HEK293 (cell line): ENCODE measurements around the gene CMTM4.

Experiments used
- CTCF ChIA-PET: fragments of 350-600 bp; formaldehyde crosslinking; extraction: SDS; loops from one replicate; lab custom pipeline; 2021; ENCODE audit warnings: antibody characterized with exemption; lab: Yijun Ruan, JAX
- POLR2A ChIA-PET: fragments of 300-600 bp; formaldehyde crosslinking; extraction: SDS; loops from one replicate; lab custom pipeline; 2020; ENCODE audit warnings: antibody characterized with exemption, inconsistent platforms; lab: Yijun Ruan, JAX
- H3K27ac ChIP-seq: fragments of 200-500 bp; sonication (Bioruptor generic); 2 replicates; pipeline ENCODE4 v1.5.1; 2014; ENCODE audit warnings: low read depth, low read length, control low read depth, inconsistent platforms; ENCODE audit errors: extremely low read depth
- H3K36me3 ChIP-seq, 2 experiments: fragments of 200-500 bp in 1 of 2; sonication (Bioruptor generic) in 1 of 2; 1 replicate in 1 of 2; 2 replicates in 1 of 2; pipeline ENCODE4 v1.5.1; 2014 to 2017; ENCODE audit warnings: inconsistent platforms in 2 of 2, low read length in 2 of 2; ENCODE audit not compliant: control insufficient read depth in 2 of 2, insufficient read depth in 1 of 2
- H3K4me1 ChIP-seq: fragments of 200-500 bp; sonication (Bioruptor generic); 2 replicates; pipeline ENCODE4 v1.5.1; 2014; ENCODE audit warnings: mild to moderate bottlenecking, low read length, inconsistent platforms; ENCODE audit not compliant: control insufficient read depth, insufficient read depth
- H3K4me3 ChIP-seq: 2 replicates; pipeline ENCODE4 v1.5.1; 2011; ENCODE audit warnings: low read depth, mild to moderate bottlenecking, control low read depth, low read length, moderate library complexity
- H3K9me3 ChIP-seq: fragments of 200-500 bp; sonication (Bioruptor generic); 2 replicates; pipeline ENCODE4 v1.5.1; 2014; ENCODE audit warnings: low read depth, low read length, inconsistent platforms; ENCODE audit not compliant: control insufficient read depth, insufficient read depth
- IKZF3 ChIP-seq: fragments of 450-650 bp; IDR thresholded peaks from 2 replicates; pipeline ENCODE4 v1.5.0; 2018; ENCODE audit warnings: missing biosample characterization, mild to moderate bottlenecking, missing genetic modification characterization, moderate library complexity
- INSM2 ChIP-seq: fragments of 450-650 bp; formaldehyde crosslinking; IDR thresholded peaks from 2 replicates; pipeline ENCODE4 v1.5.1; 2016; ENCODE audit warnings: missing biosample characterization, missing genetic modification characterization
- KLF1 ChIP-seq: fragments of 450-650 bp; formaldehyde crosslinking; IDR thresholded peaks from 2 replicates; pipeline ENCODE4 v1.5.1; 2016; ENCODE audit warnings: missing biosample characterization, missing genetic modification characterization
- KLF17 ChIP-seq: fragments of 450-650 bp; formaldehyde crosslinking; IDR thresholded peaks from 2 replicates; pipeline ENCODE4 v1.5.1; 2016; ENCODE audit warnings: missing biosample characterization, missing genetic modification characterization
- OSR2 ChIP-seq: fragments of 450-650 bp; formaldehyde crosslinking; IDR thresholded peaks from 2 replicates; pipeline ENCODE4 v1.5.1; 2016; ENCODE audit warnings: missing biosample characterization, missing genetic modification characterization
- PRDM10 ChIP-seq: fragments of 450-650 bp; formaldehyde crosslinking; IDR thresholded peaks from 2 replicates; pipeline ENCODE4 v1.5.1; 2016; ENCODE audit warnings: missing biosample characterization, missing genetic modification characterization
- PRDM4 ChIP-seq: fragments of 450-650 bp; formaldehyde crosslinking; IDR thresholded peaks from 2 replicates; pipeline ENCODE4 v1.5.1; 2017; ENCODE audit warnings: missing biosample characterization, missing genetic modification characterization
- SCRT2 ChIP-seq: fragments of 450-650 bp; formaldehyde crosslinking; IDR thresholded peaks from 2 replicates; pipeline ENCODE4 v1.5.1; 2016; ENCODE audit warnings: missing biosample characterization, missing genetic modification characterization
- SP7 ChIP-seq: fragments of 450-650 bp; formaldehyde crosslinking; IDR thresholded peaks from 2 replicates; pipeline ENCODE4 v1.5.1; 2016; ENCODE audit warnings: missing biosample characterization, missing genetic modification characterization
- TRIM28 ChIP-seq: IDR thresholded peaks from 2 replicates; pipeline ENCODE4 v1.6.1; 2011; ENCODE audit warnings: low read length, control low read depth, borderline replicate concordance
- ZBTB17 ChIP-seq: fragments of 450-650 bp; formaldehyde crosslinking; IDR thresholded peaks from 2 replicates; pipeline ENCODE4 v1.5.1; 2016; ENCODE audit warnings: missing biosample characterization, missing genetic modification characterization
- ZBTB48 ChIP-seq: fragments of 450-650 bp; formaldehyde crosslinking; IDR thresholded peaks from 2 replicates; pipeline ENCODE4 v1.5.1; 2016; ENCODE audit warnings: missing biosample characterization, missing genetic modification characterization
- ZBTB49 ChIP-seq: fragments of 450-650 bp; formaldehyde crosslinking; IDR thresholded peaks from 2 replicates; pipeline ENCODE4 v1.5.1; 2016; ENCODE audit warnings: missing biosample characterization, missing genetic modification characterization, low read depth
- ZBTB8A ChIP-seq: fragments of 450-650 bp; formaldehyde crosslinking; IDR thresholded peaks from 2 replicates; pipeline ENCODE4 v1.5.1; 2016; ENCODE audit warnings: missing biosample characterization, missing genetic modification characterization
- ZEB2 ChIP-seq: fragments of 450-650 bp; formaldehyde crosslinking; IDR thresholded peaks from 2 replicates; pipeline ENCODE4 v1.5.1; 2016; ENCODE audit warnings: missing biosample characterization, missing genetic modification characterization
- ZNF10 ChIP-seq: fragments of 450-650 bp; formaldehyde crosslinking; IDR thresholded peaks from 2 replicates; pipeline ENCODE4 v1.5.1; 2017; ENCODE audit warnings: missing biosample characterization, missing genetic modification characterization
- ZNF157 ChIP-seq: fragments of 450-650 bp; formaldehyde crosslinking; IDR thresholded peaks from 2 replicates; pipeline ENCODE4 v1.5.1; 2016; ENCODE audit warnings: missing biosample characterization, missing genetic modification characterization
- ZNF16 ChIP-seq: fragments of 450-650 bp; formaldehyde crosslinking; IDR thresholded peaks from 2 replicates; pipeline ENCODE4 v1.5.1; 2016; ENCODE audit warnings: low read depth, missing biosample characterization, missing genetic modification characterization
- ZNF214 ChIP-seq: fragments of 450-650 bp; formaldehyde crosslinking; IDR thresholded peaks from 2 replicates; pipeline ENCODE4 v1.5.1; 2017; ENCODE audit warnings: missing biosample characterization, mild to moderate bottlenecking, missing genetic modification characterization, borderline replicate concordance
- ZNF311 ChIP-seq: fragments of 450-650 bp; formaldehyde crosslinking; IDR thresholded peaks from 2 replicates; pipeline ENCODE4 v1.5.1; 2017; ENCODE audit warnings: missing biosample characterization, missing genetic modification characterization, borderline replicate concordance
- ZNF555 ChIP-seq: fragments of 450-650 bp; formaldehyde crosslinking; conservative IDR thresholded peaks from 2 replicates; pipeline ENCODE4 v1.5.1; 2017; ENCODE audit warnings: missing biosample characterization, mild to moderate bottlenecking, missing genetic modification characterization, inconsistent platforms
- ZNF600 ChIP-seq: fragments of 450-650 bp; formaldehyde crosslinking; IDR thresholded peaks from 2 replicates; pipeline ENCODE4 v1.5.1; 2016; ENCODE audit warnings: missing biosample characterization, missing genetic modification characterization
- ZNF629 ChIP-seq: fragments of 450-650 bp; formaldehyde crosslinking; IDR thresholded peaks from 2 replicates; pipeline ENCODE4 v1.5.1; 2017; ENCODE audit warnings: missing biosample characterization, missing genetic modification characterization
- ZNF837 ChIP-seq: fragments of 450-650 bp; formaldehyde crosslinking; IDR thresholded peaks from 2 replicates; pipeline ENCODE4 v1.5.1; 2016; ENCODE audit warnings: missing biosample characterization, missing genetic modification characterization
- ZSCAN5A ChIP-seq: fragments of 450-650 bp; formaldehyde crosslinking; IDR thresholded peaks from 2 replicates; pipeline ENCODE4 v1.5.1; 2016; ENCODE audit warnings: missing biosample characterization, missing genetic modification characterization

CMTM4 gene

GRCh38 chr16:66580605-66581209 lies 115.8 kb downstream of the CMTM4 start:
- H3K4me3 ChIP-seq: no peak overlapping the region
- peaks cover 12% of the 10 kb centered on the region for H3K4me1 ChIP-seq
- no peaks in the 10 kb centered on the region for H3K36me3 ChIP-seq
- no peaks in the 10 kb centered on the region for H3K9me3 ChIP-seq
- no peak overlapping the region for H3K27ac ChIP-seq
- POLR2A ChIA-PET: no interaction called here
- CTCF ChIA-PET: interaction anchor here (1.2 to 1.6 kb wide), 4 partner anchors 9 to 250 kb away, joined by 3 to 4 read pairs (median 3); partner anchors contain the start of gene NAE1
- TF ChIP-seq PRDM10 (tag by site-specific recombination) (peak; percentile 54), ZBTB48 (tag by site-specific recombination) (no peak), ZBTB49 (tag by site-specific recombination) (no peak), ZNF629 (tag by site-specific recombination) (0 out of 2 replicates have a peak, but pooled peaks have one; percentile 35), KLF17 (tag by site-specific recombination) (no peak), SP7 (tag by site-specific recombination) (peak; percentile 32; the same call in 1 of the 2 replicates), ZBTB8A (tag by site-specific recombination) (no peak), ZNF214 (tag by site-specific recombination) (no peak), ZNF157 (tag by site-specific recombination) (no peak), ZNF837 (tag by site-specific recombination) (no peak), ZNF555 (tag by site-specific recombination) (no peak), OSR2 (tag by site-specific recombination) (no peak), ZBTB17 (tag by site-specific recombination) (peak; percentile 45; the same call in 1 of the 2 replicates), IKZF3 (tag by site-specific recombination) (0 out of 2 replicates have a peak, but pooled peaks have one; percentile 20), KLF1 (tag by site-specific recombination) (peak; percentile 14; the same call in 1 of the 2 replicates), SCRT2 (tag by site-specific recombination) (0 out of 2 replicates have a peak, but pooled peaks have one; percentile 41), ZNF10 (peak; percentile 95), INSM2 (tag by site-specific recombination) (peak; percentile 51; the same call in 1 of the 2 replicates), TRIM28 (no peak), ZEB2 (tag by site-specific recombination) (peak; percentile 63; the same call in 1 of the 2 replicates), ZSCAN5A (tag by site-specific recombination) (no peak), ZNF311 (no peak), PRDM4 (tag by site-specific recombination) (no peak), ZNF600 (tag by site-specific recombination) (0 out of 2 replicates have a peak, but pooled peaks have one; percentile 34), ZNF16 (tag by site-specific recombination) (no peak)
